Activated CD8-positive, alpha-beta memory T cell treated with anti-CD3 and anti-CD28 coated beads, Interleukin-2, amount 50 U/mL, for 4 hours (primary cell): ENCODE results near the gene DCAF6.

Experiments
- DNase-seq: peaks from one replicate; pipeline ENCODE4 v3.0.0-alpha.2; 2020

Gene DCAF6

GRCh38 chr1:167968569-167968968 lies 32.1 kb downstream of the DCAF6 start:
- DNase-seq: no peak

- no peak for DNase-seq
Measured at GRCh38 chr1:167973832-167974231, 37.3 kb downstream of the DCAF6 start.

DNA sequence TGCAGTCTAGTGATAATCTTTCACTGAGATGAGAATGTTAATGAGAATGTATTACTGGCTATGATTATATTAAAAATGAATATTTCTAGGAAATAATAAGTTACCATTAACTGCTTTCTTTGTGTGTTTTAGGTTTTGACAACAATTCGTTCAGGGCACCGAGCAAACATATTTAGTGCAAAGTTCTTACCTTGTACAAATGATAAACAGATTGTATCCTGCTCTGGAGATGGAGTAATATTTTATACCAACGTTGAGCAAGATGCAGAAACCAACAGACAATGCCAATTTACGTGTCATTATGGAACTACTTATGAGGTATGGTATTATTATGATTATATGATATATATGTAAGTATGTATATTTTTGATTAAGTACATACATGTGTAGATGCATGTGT lies 38.2 kb downstream of the DCAF6 start:
- DNase-seq: no peak

- DNase-seq: no peak
Measured at GRCh38 chr1:167977245-167977644, 40.8 kb downstream of the DCAF6 start.

- no peak for DNase-seq
Measured at GRCh38 chr1:167981933-167982332, 45.5 kb downstream of the DCAF6 start.

- DNase-seq: no peak
Measured at GRCh38 chr1:167983797-167984420, 47.4 kb downstream of the DCAF6 start.

- DNase-seq: no peak
Measured at GRCh38 chr1:167984886-167985489, 48.5 kb downstream of the DCAF6 start.

DNA sequence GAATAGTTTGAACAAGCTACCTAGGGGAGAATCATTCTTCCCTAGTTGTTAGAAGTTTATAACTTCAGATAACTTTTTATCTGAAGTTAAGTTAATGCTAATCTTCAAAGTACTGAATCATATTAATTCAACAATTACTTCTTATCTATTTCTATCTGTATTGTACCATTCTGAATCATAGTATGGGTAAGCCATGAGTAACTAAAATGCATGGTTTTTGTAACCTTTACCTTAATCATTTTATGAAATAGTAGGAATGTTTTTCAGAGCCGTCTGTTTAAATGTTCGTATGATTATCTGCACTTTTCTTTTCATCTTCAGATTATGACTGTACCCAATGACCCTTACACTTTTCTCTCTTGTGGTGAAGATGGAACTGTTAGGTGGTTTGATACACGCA lies 50.7 kb downstream of the DCAF6 start:
- DNase-seq: no peak

- no peak for DNase-seq
Measured at GRCh38 chr1:167991546-167991945, 55.1 kb downstream of the DCAF6 start.

- DNase-seq: no peak
Measured at GRCh38 chr1:167993720-167994119, 57.2 kb downstream of the DCAF6 start.

DNA sequence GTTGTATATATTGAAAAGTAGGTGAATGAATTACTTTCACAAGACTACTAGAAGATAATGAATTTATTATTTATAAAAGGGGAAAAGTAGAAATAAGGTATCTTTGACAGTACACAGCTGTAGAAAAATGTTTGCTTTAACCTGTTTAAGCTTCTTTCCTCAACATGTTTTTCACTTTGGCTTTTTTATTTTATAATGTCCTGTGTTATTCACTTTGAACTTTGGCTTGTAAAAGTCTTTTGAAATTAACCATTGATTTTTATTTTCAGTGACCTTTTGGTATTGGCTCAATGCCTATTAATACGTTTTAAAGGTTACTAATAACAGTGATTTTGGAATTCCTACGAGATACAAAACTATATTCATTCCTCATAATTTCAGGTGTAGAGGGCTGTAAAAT lies 58.1 kb downstream of the DCAF6 start:
- no peak for DNase-seq

- DNase-seq: no peak
Measured at GRCh38 chr1:167995038-167995437, 58.6 kb downstream of the DCAF6 start.

DNA sequence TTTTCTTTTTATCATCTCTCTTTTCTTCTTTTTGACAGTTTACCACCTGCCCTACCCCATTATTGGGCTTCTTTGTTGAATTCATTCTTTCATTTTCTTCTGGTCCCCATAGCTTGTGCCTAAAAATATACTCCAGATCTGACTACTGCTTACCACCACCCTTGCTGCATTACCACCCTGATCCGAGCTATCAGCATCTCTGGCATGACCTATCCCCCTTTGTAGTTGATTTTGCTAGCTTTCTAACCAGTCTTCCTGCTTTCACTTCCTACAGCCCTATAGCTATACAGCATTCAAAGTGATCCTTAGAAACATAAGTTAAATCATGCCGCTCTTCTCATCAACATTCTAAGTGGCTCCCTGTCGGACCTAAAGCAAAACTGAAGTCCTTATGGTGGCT lies 59.8 kb downstream of the DCAF6 start:
- no peak for DNase-seq

DNA sequence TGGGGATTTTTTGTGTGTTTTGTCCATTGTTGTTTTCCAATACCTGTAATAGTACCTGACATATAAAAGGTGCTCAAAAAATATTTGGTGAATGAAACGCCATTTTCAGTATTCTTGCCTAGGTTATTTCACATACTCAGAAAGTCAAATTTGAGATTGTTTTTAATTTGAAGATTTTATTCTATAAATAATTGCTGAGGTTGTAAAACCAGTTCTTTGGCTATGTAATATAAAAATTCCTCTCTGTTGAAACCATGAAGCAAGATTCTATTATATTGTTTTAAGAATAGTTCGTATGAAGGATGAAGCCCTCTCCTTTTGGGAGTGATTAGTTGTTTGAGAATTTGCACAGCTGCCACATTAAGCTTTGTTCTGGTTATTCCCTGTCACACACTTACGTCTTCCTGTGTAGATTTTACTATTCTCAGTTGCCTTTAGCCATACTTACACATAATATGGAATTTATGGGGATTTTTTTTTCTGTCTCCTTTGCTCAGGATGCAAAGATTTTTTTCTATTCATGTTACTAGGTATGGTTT lies 60.6 kb downstream of the DCAF6 start:
- no peak for DNase-seq

GRCh38 chr1:167999877-168000276 lies 63.4 kb downstream of the DCAF6 start:
- no peak for DNase-seq

DNA sequence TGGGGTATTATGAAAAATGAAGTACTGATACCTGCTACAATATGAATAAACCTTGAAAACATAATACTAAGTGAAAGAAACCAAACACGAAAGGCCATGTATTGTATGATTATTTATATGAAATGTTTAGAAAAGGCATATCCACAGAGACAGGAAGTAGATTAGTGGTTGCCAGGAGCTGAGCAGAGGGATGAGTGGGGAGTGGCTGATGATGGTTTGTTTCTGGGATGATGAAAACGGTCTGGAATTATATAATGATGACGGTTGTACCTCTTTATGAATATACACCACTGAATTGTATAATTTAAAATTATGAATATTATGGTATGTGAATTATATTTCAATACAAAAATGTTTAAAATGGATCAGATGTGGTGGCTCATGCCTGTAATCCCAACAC lies 64.2 kb downstream of the DCAF6 start:
- DNase-seq: no peak

DNA sequence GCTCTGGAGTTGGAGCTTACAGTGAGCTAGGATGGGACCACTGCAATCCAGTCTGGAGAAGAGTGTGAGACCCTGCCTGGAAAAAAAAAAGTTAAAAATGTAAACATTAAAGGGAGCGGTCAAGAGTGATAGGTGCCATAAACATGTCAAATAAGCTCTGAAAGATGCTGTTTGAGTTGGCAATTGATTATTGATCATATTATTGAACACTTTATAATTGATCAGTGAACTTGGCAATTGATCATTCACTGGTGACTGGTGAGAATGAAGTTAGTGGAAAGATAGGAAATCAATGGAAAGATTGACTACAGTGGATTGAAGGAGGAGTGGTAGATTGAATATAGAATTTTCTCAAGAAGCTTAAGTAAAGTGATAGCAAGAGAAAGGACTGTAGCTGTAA lies 64.7 kb downstream of the DCAF6 start:
- DNase-seq: no peak

GRCh38 chr1:168004531-168004930 lies 68.0 kb downstream of the DCAF6 start:
- no peak for DNase-seq

DNA sequence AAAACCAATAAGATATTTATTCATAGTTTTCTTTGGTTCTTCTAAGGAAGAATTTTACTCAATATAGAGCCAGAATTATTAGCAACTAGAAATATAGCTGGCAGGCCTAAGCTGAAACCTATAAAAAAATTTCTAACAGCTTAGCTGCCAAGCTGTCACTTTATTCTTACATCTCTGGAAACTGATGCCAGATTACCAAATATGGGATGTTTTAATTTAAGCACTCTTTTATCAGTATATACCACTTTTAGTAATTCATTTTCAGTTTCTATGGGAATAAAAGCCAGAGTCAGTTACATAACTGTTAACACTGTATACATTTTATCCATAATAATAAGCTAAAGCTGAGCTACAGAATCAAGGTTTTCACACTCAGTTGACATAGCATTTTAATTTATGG lies 69.0 kb downstream of the DCAF6 start:
- DNase-seq: no peak

GRCh38 chr1:168007691-168008090 lies 71.2 kb downstream of the DCAF6 start:
- DNase-seq: no peak

DNA sequence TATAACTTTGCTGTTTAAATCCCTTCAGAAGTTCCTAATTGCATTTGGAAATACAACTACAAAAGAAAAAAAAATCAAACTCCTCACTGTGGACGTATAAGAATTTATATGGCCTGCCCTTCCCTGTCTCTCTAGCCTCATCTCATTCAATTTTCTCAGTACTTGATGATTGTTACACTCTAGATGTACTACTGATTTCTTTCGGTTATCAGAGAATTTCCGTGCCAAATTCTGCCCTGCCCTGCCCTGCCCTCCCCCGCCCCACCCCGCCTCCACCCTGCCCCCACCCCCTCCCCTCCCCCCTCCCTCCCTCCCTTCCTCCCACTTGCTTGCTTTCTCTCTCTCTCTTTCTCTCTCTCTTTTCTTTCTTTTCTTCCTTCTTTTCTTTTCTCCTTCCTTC lies 72.1 kb downstream of the DCAF6 start:
- DNase-seq: no peak

DNA sequence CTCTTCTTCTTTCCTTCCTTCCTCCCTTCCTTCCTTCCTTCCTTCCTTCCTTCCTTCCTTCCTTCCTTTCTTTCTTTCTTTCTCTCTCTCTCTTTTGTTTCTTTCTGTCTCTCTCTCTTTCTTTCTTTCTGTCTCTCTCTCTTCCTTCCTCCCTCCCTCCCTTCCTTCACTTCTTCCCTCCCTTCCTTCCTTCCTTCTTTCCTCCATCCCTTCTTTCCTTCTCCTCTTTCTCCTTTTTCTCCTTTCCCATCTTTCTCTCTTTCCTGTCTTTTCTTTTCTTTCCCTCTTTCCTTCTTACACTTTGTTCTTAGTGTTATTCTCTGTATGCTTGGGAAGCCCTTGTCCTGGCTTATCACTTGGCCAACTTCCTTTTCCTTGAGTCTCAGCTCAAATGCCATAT lies 72.8 kb downstream of the DCAF6 start:
- DNase-seq: no peak

- DNase-seq: no peak
Measured at GRCh38 chr1:168019407-168019806, 82.9 kb downstream of the DCAF6 start.

DNA sequence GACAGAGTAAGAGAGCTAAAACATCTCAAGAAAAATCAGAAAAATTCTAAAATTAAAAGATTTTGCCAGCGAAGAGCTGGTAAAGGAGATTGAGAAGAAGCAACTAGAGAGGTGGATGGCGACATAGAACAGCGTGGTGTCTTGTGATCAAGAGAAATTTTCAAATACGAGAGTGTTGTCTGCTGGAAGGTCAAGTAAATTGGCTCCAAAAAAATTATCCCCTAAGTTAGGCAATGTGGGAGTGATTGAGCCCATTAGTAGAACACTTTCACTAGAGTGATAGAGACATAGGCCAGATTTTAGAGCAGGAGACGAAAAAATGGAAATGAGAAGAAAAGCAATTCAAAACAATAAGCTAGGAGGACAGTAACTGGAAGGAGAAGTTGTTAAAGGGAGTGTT lies 94.7 kb downstream of the DCAF6 start:
- no peak for DNase-seq

- no peak for DNase-seq
Measured at GRCh38 chr1:168031627-168032026, 95.1 kb downstream of the DCAF6 start.
